HG02588 (cell line): ENCODE data around the gene OTULIN.

Source experiments
- ATAC-seq: cut with Tn5 transposase; IDR thresholded peaks from one replicate; pipeline ENCODE4 v1.9.1; 2021; ENCODE audit warnings: mild to moderate bottlenecking, moderate library complexity; ENCODE audit not compliant: unreplicated experiment

The OTULIN gene

GRCh38 chr5:14664270-14665100, at the start of gene OTULIN:
OTULIN (plus strand) TSS chr5:14664718; CDS start chr5:14664826, 108 bp downstream.
- ATAC-seq: peak; percentile 71

GRCh38 chr5:14615365-14615764, 49.2 kb upstream of the OTULIN start:
- ATAC-seq: no peak

GRCh38 chr5:14617441-14617840, 47.1 kb upstream of the OTULIN start:
- no peak for ATAC-seq

GRCh38 chr5:14627270-14627669, 37.2 kb upstream of the OTULIN start:
- ATAC-seq: no peak

- no peak for ATAC-seq
Observed at GRCh38 chr5:14628346-14628745, 36.2 kb upstream of the OTULIN start.

- ATAC-seq: no peak
Observed at GRCh38 chr5:14630671-14631070, 33.8 kb upstream of the OTULIN start.

GRCh38 chr5:14635656-14636055, 28.9 kb upstream of the OTULIN start:
- no peak for ATAC-seq

GRCh38 chr5:14640765-14641164, 23.8 kb upstream of the OTULIN start:
- ATAC-seq: no peak

- ATAC-seq: no peak
Observed at GRCh38 chr5:14644623-14645237, 19.8 kb upstream of the OTULIN start.

- ATAC-seq: no peak
Observed at GRCh38 chr5:14650052-14650451, 14.5 kb upstream of the OTULIN start.

GRCh38 chr5:14655146-14655741, 9.3 kb upstream of the OTULIN start:
- ATAC-seq: no peak

- ATAC-seq: no peak
Observed at GRCh38 chr5:14656898-14657297, 7.6 kb upstream of the OTULIN start.

- ATAC-seq: no peak
Observed at GRCh38 chr5:14659821-14660607, 4.5 kb upstream of the OTULIN start.

GRCh38 chr5:14660833-14661232, 3.7 kb upstream of the OTULIN start:
- no peak for ATAC-seq

- ATAC-seq: no peak
Observed at GRCh38 chr5:14662721-14663260, 1.7 kb upstream of the OTULIN start.

GRCh38 chr5:14663734-14664269, 716 bp upstream of the OTULIN start:
- ATAC-seq: peak; percentile 14

GRCh38 chr5:14665101-14665822, 744 bp downstream of the OTULIN start:
- no peak for ATAC-seq

- ATAC-seq: peak; percentile 30
Observed at GRCh38 chr5:14665949-14666348, 1.4 kb downstream of the OTULIN start.

- no peak for ATAC-seq
Observed at GRCh38 chr5:14666357-14666756, 1.8 kb downstream of the OTULIN start.

- ATAC-seq: no peak
Observed at GRCh38 chr5:14667290-14667689, 2.8 kb downstream of the OTULIN start.
